K562 (cell line): ENCODE results near the gene EXOC2. TPM values are rescaled to one million over a fixed set of nuclear protein-coding genes. Genes with fewer than 3 reads are reported as not detected.

Experiments
- CREM ChIP-seq: IDR thresholded peaks from 2 replicates; pipeline ENCODE4 v1.6.1; 2014; ENCODE audit warnings: antibody characterized with exemption, low read depth
- CTCF ChIP-seq, 3 experiments: IDR thresholded peaks in 2 of 3; conservative IDR thresholded peaks in 1 of 3; 2 replicates each; pipeline ENCODE4 v1.5.1; 2011 to 2012; ENCODE audit warnings: low read length in 3 of 3, mild to moderate bottlenecking in 3 of 3, control low read depth in 2 of 3, improper control_type of control experiment in 1 of 3, inconsistent platforms in 1 of 3, low read depth in 1 of 3, mixed read lengths in 1 of 3, moderate library complexity in 1 of 3; ENCODE audit not compliant: insufficient read depth in 2 of 3
- E2F6 ChIP-seq, 2 experiments: IDR thresholded peaks; 2 replicates each; pipeline ENCODE4 v1.6.1; 2011; ENCODE audit warnings: borderline replicate concordance in 1 of 2, control low read depth in 1 of 2, low read depth in 1 of 2, low read length in 1 of 2, mild to moderate bottlenecking in 1 of 2, mixed read lengths in 1 of 2, moderate library complexity in 1 of 2; ENCODE audit not compliant: insufficient read depth in 1 of 2, insufficient read length in 1 of 2, poor library complexity in 1 of 2, severe bottlenecking in 1 of 2; ENCODE audit errors: extremely low read depth in 1 of 2
- HSF4 ChIP-seq: fragments of 250-450 bp; sonication (Bioruptor Pico); IDR thresholded peaks from 2 replicates; pipeline ENCODE4 v2.1.2; 2022; ENCODE audit warnings: mild to moderate bottlenecking, moderate library complexity, borderline replicate concordance
- NELFE ChIP-seq: IDR thresholded peaks from 2 replicates; pipeline ENCODE4 v1.6.1; 2011; ENCODE audit warnings: mild to moderate bottlenecking; ENCODE audit not compliant: insufficient read depth, insufficient read length
- SMARCB1 ChIP-seq: IDR thresholded peaks from 2 replicates; pipeline ENCODE4 v1.6.1; 2011; ENCODE audit warnings: improper control_type of control experiment, low read depth; ENCODE audit not compliant: insufficient read length
- ZBED1 ChIP-seq: IDR thresholded peaks from 2 replicates; pipeline ENCODE4 v1.6.1; 2014
- ZBTB34 ChIP-seq: fragments of 250-450 bp; sonication (Bioruptor Pico); IDR thresholded peaks from 2 replicates; pipeline ENCODE4 v1.8.0; 2021; ENCODE audit warnings: mild to moderate bottlenecking, moderate library complexity
- ZNF24 ChIP-seq: fragments of 450-650 bp; IDR thresholded peaks from 2 replicates; pipeline ENCODE4 v1.6.1; 2016
- polyA plus RNA-seq, 8 experiments: library from polyadenylated mRNA; depleted of rRNA in 4 of 8; stranded (reverse) in 5 of 8; unstranded in 3 of 8; fragments of >200 nt; fragmentation: Nextera tagmentation in 2 of 8; fragmentation: Illumina TruSeq in 1 of 8; extraction: Ambion mirVana in 2 of 8; extraction: Trizol in 1 of 8; gene quantifications; 2 replicates each; pipeline versions ENCODE4 v1.2.1 to v1.2.3, GENCODE V29; 2011 to 2014; ENCODE audit warnings: inconsistent platforms in 1 of 8, missing spikeins in 1 of 8
- total RNA-seq, 7 experiments: library from RNA; depleted of rRNA in 6 of 7; stranded (reverse); fragments of >200 nt in 6 of 7; fragmentation: Illumina TruSeq in 2 of 7; extraction: Trizol in 2 of 7; gene quantifications; 2 replicates each; pipeline versions ENCODE4 v1.2.1 to v1.2.3, GENCODE V29; 2011 to 2021; ENCODE audit warnings: low replicate concordance in 1 of 7

Gene EXOC2
- total and polyA plus RNA-seq, 9 of the 15 experiments (the other 6 are each of a cell fraction or from before 2014, with no cell fraction given), result 12.2 to 30.2 (median 24.2) TPM

- TF ChIP-seq E2F6 (IDR thresholded peaks at IDR 0.05; ENCODE audit: borderline replicate concordance in 1 of 2, extremely low read depth in 1 of 2, insufficient read depth in 1 of 2, insufficient read length in 1 of 2, low read depth in 1 of 2, low read length in 1 of 2, poor library complexity in 1 of 2, severe bottlenecking in 1 of 2) (peak in 1 of 2 experiments; percentile 19), ZNF24 (no peak), SMARCB1 (no peak), NELFE (no peak), CTCF (IDR thresholded peaks at IDR 0.05 in 2 of 3, conservative IDR thresholded peaks at IDR 0.05 in 1 of 3; ENCODE audit: insufficient read depth in 2 of 3, low read depth in 1 of 3, low read length in 3 of 3) (peak; percentile 45 to 68 (median 56)), ZBTB34 (CRISPR knock-in tag) (no peak), ZBED1 (no peak), HSF4 (CRISPR knock-in tag) (no peak), CREM (peak; percentile 86)
- TF ChIP-seq, all 486 proteins: peak for 8
These were observed 141.5 kb downstream of the EXOC2 start (continued) for GRCh38 chr6:551405-551804.
